SK-N-SH (cell line): ENCODE measurements around the gene ZNF341. TPM values are rescaled to one million over a fixed set of nuclear protein-coding genes. Genes with fewer than 3 reads are reported as not detected.

Experiments used
- CTCF ChIA-PET: fragments of 300-600, 350-600 bp; formaldehyde crosslinking; extraction: SDS; loops from one replicate; lab custom pipeline; 2021; lab: Yijun Ruan, JAX
- POLR2A ChIA-PET: fragments of 350-600 bp; sonication (Branson Sonifier 250); formaldehyde crosslinking; extraction: SDS; loops from one replicate; lab custom pipeline; 2020; ENCODE audit warnings: antibody characterized with exemption, inconsistent platforms; lab: Yijun Ruan, JAX
- DNase-seq: peaks from one replicate; pipeline ENCODE4 v3.0.0; 2012
- H2AFZ ChIP-seq: fragments of 200-600 bp; sonication (generic); 2 replicates; pipeline ENCODE4 v1.8.1; 2016; ENCODE audit warnings: antibody characterized with exemption, mild to moderate bottlenecking, low read depth
- H3F3A ChIP-seq: fragments of 200-600 bp; sonication (generic); replicated peaks from 2 replicates; pipeline ENCODE3; 2016; ENCODE audit warnings: antibody characterized with exemption, mild to moderate bottlenecking; ENCODE audit not compliant: insufficient read depth
- H3K27ac ChIP-seq, 2 experiments: fragments of 200-500 bp in 1 of 2; fragments of 200-600 bp in 1 of 2; sonication (Bioruptor generic) in 1 of 2; sonication (generic), shearing (Covaris generic) in 1 of 2; 2 replicates each; pipeline versions ENCODE4 v1.5.1 to v1.6.1; 2014 to 2016; ENCODE audit warnings: low read depth in 2 of 2, inconsistent platforms in 1 of 2, low read length in 1 of 2, mild to moderate bottlenecking in 1 of 2, mixed read lengths in 1 of 2
- H3K27me3 ChIP-seq: fragments of 200-600 bp; sonication (generic), shearing (Covaris generic); 2 replicates; pipeline ENCODE4 v1.6.1; 2016; ENCODE audit warnings: mixed run types; ENCODE audit not compliant: insufficient read depth
- H3K36me3 ChIP-seq, 2 experiments: fragments of 200-500 bp in 1 of 2; fragments of 200-600 bp in 1 of 2; sonication (Bioruptor generic) in 1 of 2; sonication (generic) in 1 of 2; replicated peaks in 1 of 2; 2 replicates each; pipeline versions ENCODE3 to v1.5.1; 2014 to 2016; ENCODE audit warnings: low read length in 1 of 2, mild to moderate bottlenecking in 1 of 2; ENCODE audit not compliant: insufficient read depth in 2 of 2, control insufficient read depth in 1 of 2
- H3K4me1 ChIP-seq, 2 experiments: fragments of 200-500 bp in 1 of 2; fragments of 200-600 bp in 1 of 2; sonication (Bioruptor generic) in 1 of 2; sonication (generic), shearing (Covaris generic) in 1 of 2; 2 replicates each; pipeline versions ENCODE4 v1.5.1 to v1.6.1; 2014 to 2016; ENCODE audit warnings: low read depth in 1 of 2, low read length in 1 of 2, mixed run types in 1 of 2; ENCODE audit not compliant: insufficient read depth in 2 of 2, control insufficient read depth in 1 of 2
- H3K4me2 ChIP-seq: fragments of 200-600 bp; sonication (generic), shearing (Covaris generic); 2 replicates; pipeline ENCODE4 v1.6.1; 2017; ENCODE audit warnings: mixed run types
- H3K4me3 ChIP-seq, 2 experiments: fragments of 200-500 bp in 1 of 2; fragments of 200-600 bp in 1 of 2; sonication (Bioruptor generic) in 1 of 2; sonication (generic), shearing (Covaris generic) in 1 of 2; 2 replicates each; pipeline versions ENCODE4 v1.5.1 to v1.8.1; 2014 to 2016; ENCODE audit warnings: low read depth in 2 of 2, inconsistent platforms in 1 of 2, low read length in 1 of 2, mild to moderate bottlenecking in 1 of 2, mixed read lengths in 1 of 2, moderate library complexity in 1 of 2
- H3K79me2 ChIP-seq: fragments of 200-600 bp; sonication (generic); 2 replicates; pipeline ENCODE4 v1.8.1; 2017; ENCODE audit warnings: mild to moderate bottlenecking; ENCODE audit not compliant: insufficient read depth
- H3K9ac ChIP-seq: fragments of 200-600 bp; sonication (generic); 2 replicates; pipeline ENCODE4 v1.6.1; 2017; ENCODE audit warnings: mixed run types
- H3K9me2 ChIP-seq: fragments of 200-600 bp; sonication (generic); 2 replicates; pipeline ENCODE4 v1.6.1; 2017; ENCODE audit warnings: mixed run types
- H3K9me3 ChIP-seq: fragments of 200-600 bp; sonication (generic); 2 replicates; pipeline ENCODE4 v1.6.1; 2017; ENCODE audit warnings: mixed run types, mild to moderate bottlenecking, moderate library complexity
- H4K20me1 ChIP-seq: fragments of 200-600 bp; sonication (generic); 2 replicates; pipeline ENCODE4 v1.6.1; 2017; ENCODE audit warnings: mild to moderate bottlenecking, mixed run types; ENCODE audit not compliant: insufficient read depth
- CHD2 ChIP-seq: fragments of 150-350 bp; IDR thresholded peaks from 2 replicates; pipeline ENCODE4 v1.6.1; 2018; ENCODE audit warnings: low read length; ENCODE audit not compliant: partially characterized antibody
- ELF1 ChIP-seq: IDR thresholded peaks from 2 replicates; pipeline ENCODE4 v1.4.0; 2012
- EP300 ChIP-seq, 2 experiments: IDR thresholded peaks; 2 replicates each; pipeline versions ENCODE4 v1.4.0 to v1.6.1; 2012; ENCODE audit warnings: borderline replicate concordance in 1 of 2, low read depth in 1 of 2, low read length in 1 of 2
- JUND ChIP-seq: IDR thresholded peaks from 2 replicates; pipeline ENCODE4 v1.4.0; 2012
- MAX ChIP-seq: IDR thresholded peaks from 2 replicates; pipeline ENCODE4 v1.4.0; 2012; ENCODE audit warnings: low read depth
- MXI1 ChIP-seq: IDR thresholded peaks from 2 replicates; pipeline ENCODE4 v1.6.1; 2012; ENCODE audit warnings: mild to moderate bottlenecking, low read depth, low read length, improper control_type of control experiment
- NRF1 ChIP-seq: IDR thresholded peaks from 2 replicates; pipeline ENCODE4 v1.6.1; 2012; ENCODE audit warnings: low read depth, mild to moderate bottlenecking, low read length
- PBX3 ChIP-seq: IDR thresholded peaks from 2 replicates; pipeline ENCODE4; 2012
- RAD21 ChIP-seq: IDR thresholded peaks from 2 replicates; pipeline ENCODE4 v1.6.1; 2012; ENCODE audit warnings: mild to moderate bottlenecking, low read length
- RCOR1 ChIP-seq: fragments of 150-350 bp; IDR thresholded peaks from 2 replicates; pipeline ENCODE4 v1.6.1; 2017; ENCODE audit warnings: antibody characterized with exemption, low read length
- RFX5 ChIP-seq: IDR thresholded peaks from 2 replicates; pipeline ENCODE4 v1.6.1; 2012; ENCODE audit warnings: mild to moderate bottlenecking, improper control_type of control experiment, low read length
- SIN3A ChIP-seq: IDR thresholded peaks from 2 replicates; pipeline ENCODE4 v1.6.1; 2012; ENCODE audit warnings: low read depth, mild to moderate bottlenecking, low read length, moderate library complexity, borderline replicate concordance
- TCF12 ChIP-seq: IDR thresholded peaks from 2 replicates; pipeline ENCODE4 v1.4.0; 2012
- TEAD4 ChIP-seq: IDR thresholded peaks from 2 replicates; pipeline ENCODE4 v1.4.0; 2012; ENCODE audit warnings: mild to moderate bottlenecking, borderline replicate concordance; ENCODE audit not compliant: insufficient read depth
- USF2 ChIP-seq: fragments of 150-350 bp; IDR thresholded peaks from 2 replicates; pipeline ENCODE4 v1.6.1; 2017; ENCODE audit warnings: antibody characterized with exemption, low read length, low read depth, borderline replicate concordance
- WGBS: methylation state at CpG from one replicate; pipeline ENCODE4 v1.1.6; 2017; ENCODE audit warnings: low lambda C conversion rate; 5-methylcytosine and 5-hydroxymethylcytosine counted together
- polyA plus RNA-seq, 3 experiments: library from polyadenylated mRNA; depleted of rRNA; stranded (reverse); fragments of >200 nt; gene quantifications; 2 replicates each; pipeline ENCODE4 v1.2.3, GENCODE V29; 2012
- TF ChIP-seq, protein P1 (sequence below): IDR thresholded peaks from 2 replicates; pipeline ENCODE4 v1.4.0; 2012; ENCODE audit warnings: low read depth, borderline replicate concordance
- TF ChIP-seq, protein P2 (sequence below): IDR thresholded peaks from 2 replicates; pipeline ENCODE4 v1.4.0; 2012; ENCODE audit warnings: low read depth, borderline replicate concordance

Gene ZNF341
- polyA plus RNA-seq, 1 of the 3 experiments (the other 2 are of a cell fraction), result 3.2 TPM

DNA sequence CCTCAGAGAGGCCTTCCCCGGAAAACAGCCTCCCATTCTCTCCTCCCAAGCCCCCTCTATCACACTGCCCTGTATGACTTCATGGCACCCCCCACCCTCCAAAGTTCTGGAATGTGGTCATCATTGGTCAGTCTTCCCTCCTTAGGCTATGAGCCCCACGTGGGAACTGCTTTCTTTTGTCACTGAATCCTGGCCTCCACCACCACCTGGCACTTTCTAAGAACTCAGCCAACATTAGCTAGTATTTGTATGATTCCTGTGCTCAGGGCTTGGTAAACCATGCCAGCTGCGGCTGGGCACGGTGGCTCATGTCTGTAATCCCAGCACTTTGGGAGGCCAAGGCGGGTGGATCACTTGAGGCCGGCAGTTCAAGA lies 37.2 kb upstream of the ZNF341 start:
- Histone ChIP-seq H3K9me2 (no peaks in the 10 kb centered on the region), H3K27ac (no peak overlapping the region)
- WGBS, result 88% methylated on average over 6 of the region's 6 CpGs
- TF ChIP-seq, protein P1, sequence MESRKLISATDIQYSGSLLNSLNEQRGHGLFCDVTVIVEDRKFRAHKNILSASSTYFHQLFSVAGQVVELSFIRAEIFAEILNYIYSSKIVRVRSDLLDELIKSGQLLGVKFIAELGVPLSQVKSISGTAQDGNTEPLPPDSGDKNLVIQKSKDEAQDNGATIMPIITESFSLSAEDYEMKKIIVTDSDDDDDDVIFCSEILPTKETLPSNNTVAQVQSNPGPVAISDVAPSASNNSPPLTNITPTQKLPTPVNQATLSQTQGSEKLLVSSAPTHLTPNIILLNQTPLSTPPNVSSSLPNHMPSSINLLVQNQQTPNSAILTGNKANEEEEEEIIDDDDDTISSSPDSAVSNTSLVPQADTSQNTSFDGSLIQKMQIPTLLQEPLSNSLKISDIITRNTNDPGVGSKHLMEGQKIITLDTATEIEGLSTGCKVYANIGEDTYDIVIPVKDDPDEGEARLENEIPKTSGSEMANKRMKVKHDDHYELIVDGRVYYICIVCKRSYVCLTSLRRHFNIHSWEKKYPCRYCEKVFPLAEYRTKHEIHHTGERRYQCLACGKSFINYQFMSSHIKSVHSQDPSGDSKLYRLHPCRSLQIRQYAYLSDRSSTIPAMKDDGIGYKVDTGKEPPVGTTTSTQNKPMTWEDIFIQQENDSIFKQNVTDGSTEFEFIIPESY, result no peak
- TF ChIP-seq NRF1 (no peak), USF2 (no peak), TEAD4 (no peak)
- TF ChIP-seq, protein P2, sequence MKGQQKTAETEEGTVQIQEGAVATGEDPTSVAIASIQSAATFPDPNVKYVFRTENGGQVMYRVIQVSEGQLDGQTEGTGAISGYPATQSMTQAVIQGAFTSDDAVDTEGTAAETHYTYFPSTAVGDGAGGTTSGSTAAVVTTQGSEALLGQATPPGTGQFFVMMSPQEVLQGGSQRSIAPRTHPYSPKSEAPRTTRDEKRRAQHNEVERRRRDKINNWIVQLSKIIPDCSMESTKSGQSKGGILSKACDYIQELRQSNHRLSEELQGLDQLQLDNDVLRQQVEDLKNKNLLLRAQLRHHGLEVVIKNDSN, result no peak
- TF ChIP-seq, all 33 proteins: peak for 0
- Histone ChIP-seq H3K79me2 (no peaks in the 10 kb centered on the region), H3K36me3 (no peaks in the 10 kb centered on the region), H3K9me3 (no peaks in the 10 kb centered on the region), H3K4me3 (no peak overlapping the region), H3K9ac (no peak overlapping the region), H4K20me1 (no peaks in the 10 kb centered on the region), H3K4me2 (no peak overlapping the region), H3K4me1 (peaks cover 4 to 21% of the 10 kb centered on the region in 2 experiments; a peak in 3 of 4 replicates), H3F3A (peaks cover 11% of the 10 kb centered on the region), H2AFZ (no peak overlapping the region), H3K27me3 (no peaks in the 10 kb centered on the region)
- DNase-seq, result no peak
- CTCF ChIA-PET, result interaction anchor here (0.9 to 1.1 kb wide), 2 partner anchors 19 to 237 kb away, joined by 3 read pairs; no protein-coding TSS in a partner anchor
- POLR2A ChIA-PET, result no interaction called here

DNA sequence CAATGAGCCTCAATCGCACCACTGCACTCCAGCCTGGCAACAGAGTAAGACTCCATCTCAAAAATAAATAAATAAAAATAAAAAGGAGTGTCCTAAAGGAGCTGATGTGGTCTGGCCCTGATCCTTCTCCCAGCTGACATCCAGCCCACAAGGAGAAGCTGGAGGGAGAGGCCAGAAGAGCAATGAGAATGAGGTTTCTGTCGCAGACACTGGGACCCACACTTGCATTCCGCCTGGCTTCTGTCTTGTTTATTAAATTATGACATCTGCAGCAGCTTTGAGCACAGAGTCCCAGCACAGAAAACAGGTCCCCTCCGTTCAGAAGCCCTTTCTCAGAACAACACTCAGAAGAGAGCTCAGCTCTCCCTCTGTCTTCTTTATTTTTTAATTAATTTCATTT lies 35.3 kb upstream of the ZNF341 start:
- Histone ChIP-seq H3K4me3 (no peak overlapping the region), H3K4me2 (no peak overlapping the region), H3K9me2 (no peaks in the 10 kb centered on the region), H3K9me3 (no peaks in the 10 kb centered on the region), H3K79me2 (no peaks in the 10 kb centered on the region), H3K27me3 (no peaks in the 10 kb centered on the region), H3K9ac (no peak overlapping the region), H3K36me3 (no peaks in the 10 kb centered on the region), H4K20me1 (no peaks in the 10 kb centered on the region), H3K4me1 (peaks cover 4 to 21% of the 10 kb centered on the region in 2 experiments; a peak in 3 of 4 replicates), H3F3A (peaks cover 11% of the 10 kb centered on the region), H2AFZ (no peak overlapping the region; the same call in 1 of the 2 replicates), H3K27ac (peak overlapping the region; percentile 72 to 94; a peak in 2 of 4 replicates)
- DNase-seq, result peak; percentile 81
- no peak for TF ChIP-seq MAX
- no peak for TF ChIP-seq ELF1
- peak; percentile 72; the same call in 1 of the 2 replicates for TF ChIP-seq MXI1
- peak; percentile 46; the same call in 1 of the 2 replicates for TF ChIP-seq RCOR1
- TF ChIP-seq NRF1, result no peak
- TF ChIP-seq EP300 (IDR thresholded peaks at IDR 0.05; ENCODE audit: borderline replicate concordance in 1 of 2, low read depth in 1 of 2, low read length in 1 of 2), result peak in 1 of 2 experiments; percentile 74; a peak in 2 of 4 replicates
- TF ChIP-seq CHD2, result peak; percentile 61
- TF ChIP-seq, protein P1, result no peak
- no peak for TF ChIP-seq PBX3
- TF ChIP-seq RAD21, result peak; percentile 31
- no peak for TF ChIP-seq RFX5
- no peak for TF ChIP-seq SIN3A
- TF ChIP-seq TCF12, result peak; percentile 14; the same call in 1 of the 2 replicates
- no peak for TF ChIP-seq JUND
- ChIA-PET CTCF (interaction anchor here (0.7 to 1.6 kb wide), 5 partner anchors 10 to 30 kb away, joined by 3 to 15 read pairs (median 4); partner anchors contain the start of genes E2F1 and PXMP4), POLR2A (interaction anchor here (1.0 to 1.2 kb wide), 5 partner anchors 9 to 36 kb away, joined by 3 to 7 read pairs (median 4); partner anchors contain the start of genes ACTL10, PXMP4 and ZNF341)
- 52% methylated on average over 3 of the region's 4 CpGs for WGBS
